22Rv1 (cell line): ENCODE data around the gene RYR2.

Source experiments
- ZFX ChIP-seq: fragments of 450-650 bp; IDR thresholded peaks from 2 replicates; pipeline ENCODE4 v1.6.1; 2017; ENCODE audit warnings: antibody characterized with exemption, borderline replicate concordance
- TF ChIP-seq, protein P1 (sequence below): fragments of 450-650 bp; IDR thresholded peaks from 2 replicates; pipeline ENCODE4 v1.5.1; 2017; ENCODE audit warnings: mild to moderate bottlenecking

- TF ChIP-seq, protein P1, sequence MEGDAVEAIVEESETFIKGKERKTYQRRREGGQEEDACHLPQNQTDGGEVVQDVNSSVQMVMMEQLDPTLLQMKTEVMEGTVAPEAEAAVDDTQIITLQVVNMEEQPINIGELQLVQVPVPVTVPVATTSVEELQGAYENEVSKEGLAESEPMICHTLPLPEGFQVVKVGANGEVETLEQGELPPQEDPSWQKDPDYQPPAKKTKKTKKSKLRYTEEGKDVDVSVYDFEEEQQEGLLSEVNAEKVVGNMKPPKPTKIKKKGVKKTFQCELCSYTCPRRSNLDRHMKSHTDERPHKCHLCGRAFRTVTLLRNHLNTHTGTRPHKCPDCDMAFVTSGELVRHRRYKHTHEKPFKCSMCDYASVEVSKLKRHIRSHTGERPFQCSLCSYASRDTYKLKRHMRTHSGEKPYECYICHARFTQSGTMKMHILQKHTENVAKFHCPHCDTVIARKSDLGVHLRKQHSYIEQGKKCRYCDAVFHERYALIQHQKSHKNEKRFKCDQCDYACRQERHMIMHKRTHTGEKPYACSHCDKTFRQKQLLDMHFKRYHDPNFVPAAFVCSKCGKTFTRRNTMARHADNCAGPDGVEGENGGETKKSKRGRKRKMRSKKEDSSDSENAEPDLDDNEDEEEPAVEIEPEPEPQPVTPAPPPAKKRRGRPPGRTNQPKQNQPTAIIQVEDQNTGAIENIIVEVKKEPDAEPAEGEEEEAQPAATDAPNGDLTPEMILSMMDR, result no peak
- no peak for TF ChIP-seq ZFX
These were observed 298.9 kb downstream of the RYR2 start for GRCh38 chr1:237340892-237341291.
